Measurements from ENCODE around the gene POFUT2.

DNA sequence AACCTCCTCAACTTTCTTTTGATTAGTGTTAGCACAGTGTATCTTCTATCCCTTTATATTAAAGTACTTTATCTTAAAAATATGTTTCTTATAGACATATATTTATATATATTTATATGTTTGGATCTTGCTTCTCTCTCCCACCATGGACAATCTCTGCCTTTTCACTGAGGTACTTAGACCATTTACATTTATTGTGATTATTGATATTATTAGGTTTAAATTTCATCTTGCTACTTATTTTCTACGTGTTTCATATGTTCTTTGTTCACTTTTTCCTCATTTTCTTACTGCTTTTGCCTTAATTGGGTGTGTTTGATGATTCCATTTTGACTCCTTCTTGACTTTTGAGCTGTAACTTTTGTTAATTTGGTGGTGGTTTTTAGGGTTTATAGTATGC lies 70.7 kb downstream of the POFUT2 start:
- TF ChIP-seq, protein P1, sequence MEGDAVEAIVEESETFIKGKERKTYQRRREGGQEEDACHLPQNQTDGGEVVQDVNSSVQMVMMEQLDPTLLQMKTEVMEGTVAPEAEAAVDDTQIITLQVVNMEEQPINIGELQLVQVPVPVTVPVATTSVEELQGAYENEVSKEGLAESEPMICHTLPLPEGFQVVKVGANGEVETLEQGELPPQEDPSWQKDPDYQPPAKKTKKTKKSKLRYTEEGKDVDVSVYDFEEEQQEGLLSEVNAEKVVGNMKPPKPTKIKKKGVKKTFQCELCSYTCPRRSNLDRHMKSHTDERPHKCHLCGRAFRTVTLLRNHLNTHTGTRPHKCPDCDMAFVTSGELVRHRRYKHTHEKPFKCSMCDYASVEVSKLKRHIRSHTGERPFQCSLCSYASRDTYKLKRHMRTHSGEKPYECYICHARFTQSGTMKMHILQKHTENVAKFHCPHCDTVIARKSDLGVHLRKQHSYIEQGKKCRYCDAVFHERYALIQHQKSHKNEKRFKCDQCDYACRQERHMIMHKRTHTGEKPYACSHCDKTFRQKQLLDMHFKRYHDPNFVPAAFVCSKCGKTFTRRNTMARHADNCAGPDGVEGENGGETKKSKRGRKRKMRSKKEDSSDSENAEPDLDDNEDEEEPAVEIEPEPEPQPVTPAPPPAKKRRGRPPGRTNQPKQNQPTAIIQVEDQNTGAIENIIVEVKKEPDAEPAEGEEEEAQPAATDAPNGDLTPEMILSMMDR (IDR thresholded peaks at IDR 0.05), result no peak
- no peak for TF ChIP-seq POLR2A (IDR thresholded peaks at IDR 0.05)

Measured in adrenal gland (tissue), 5 donors.